Neuronal stem cell (in vitro differentiated cells): ENCODE data around the gene TUBA3D.
"Not testable (repeated sequence)": the region's sequence is repeated elsewhere in the genome, so short reads cannot be mapped to it uniquely, and the experiment has no call there.

ENCODE experiments used
- DNase-seq: peaks from one replicate; pipeline ENCODE4 v3.0.0-alpha.2; 2013; ENCODE audit warnings: low spot score
- H2AFZ ChIP-seq: one replicate; pipeline ENCODE4 v1.6.1; 2013; ENCODE audit warnings: mild to moderate bottlenecking, low read length, inconsistent platforms
- H2AK5ac ChIP-seq: 2 replicates; pipeline ENCODE4 v1.6.1; 2013; ENCODE audit warnings: low read depth, mild to moderate bottlenecking, inconsistent platforms, low read length, moderate library complexity, mixed read lengths
- H2BK120ac ChIP-seq: 2 replicates; pipeline ENCODE4 v1.6.1; 2013; ENCODE audit warnings: low read depth, mild to moderate bottlenecking, inconsistent platforms, low read length, moderate library complexity, mixed read lengths
- H2BK12ac ChIP-seq: one replicate; pipeline ENCODE4 v1.6.1; 2013; ENCODE audit warnings: low read length, inconsistent platforms
- H2BK15ac ChIP-seq: 2 replicates; pipeline ENCODE4 v1.6.1; 2013; ENCODE audit warnings: mild to moderate bottlenecking, low read length, inconsistent platforms, mixed read lengths
- H2BK5ac ChIP-seq: one replicate; pipeline ENCODE4 v1.6.1; 2013; ENCODE audit warnings: inconsistent platforms, mild to moderate bottlenecking, low read length, moderate library complexity
- H3K14ac ChIP-seq: one replicate; pipeline ENCODE4 v1.6.1; 2013; ENCODE audit warnings: low read length, inconsistent platforms
- H3K18ac ChIP-seq: 2 replicates; pipeline ENCODE4 v1.6.1; 2013; ENCODE audit warnings: low read length, inconsistent platforms
- H3K23ac ChIP-seq: 2 replicates; pipeline ENCODE4 v1.6.1; 2013; ENCODE audit warnings: low read depth, mild to moderate bottlenecking, mixed read lengths, low read length, inconsistent platforms; ENCODE audit not compliant: poor library complexity
- H3K27ac ChIP-seq: replicated peaks from 3 replicates; pipeline ENCODE4 v1.5.1; 2013; ENCODE audit warnings: low read length, inconsistent platforms
- H3K27me3 ChIP-seq, 3 experiments: 2 replicates each; pipeline ENCODE4 v1.6.1; 2013; ENCODE audit warnings: low read length in 3 of 3, mild to moderate bottlenecking in 2 of 3, inconsistent platforms in 1 of 3, low read depth in 1 of 3, mixed read lengths in 1 of 3, moderate library complexity in 1 of 3; ENCODE audit not compliant: control insufficient read depth in 3 of 3, insufficient read depth in 3 of 3
- H3K36me3 ChIP-seq, 2 donors: replicated peaks in 1 of 2; 2 replicates each; pipeline ENCODE4 v1.6.1; 2013; ENCODE audit warnings: low read length in 2 of 2; ENCODE audit not compliant: control insufficient read depth in 2 of 2, insufficient read depth in 2 of 2
- H3K4ac ChIP-seq: 2 replicates; pipeline ENCODE4 v1.6.1; 2013; ENCODE audit warnings: inconsistent platforms, mild to moderate bottlenecking, low read length, moderate library complexity
- H3K4me1 ChIP-seq, 2 donors: 1 replicate in 1 of 2; 2 replicates in 1 of 2; pipeline ENCODE4 v1.6.1; 2013; ENCODE audit warnings: low read length in 2 of 2, low read depth in 1 of 2; ENCODE audit not compliant: control insufficient read depth in 2 of 2, insufficient read depth in 1 of 2
- H3K4me2 ChIP-seq: one replicate; pipeline ENCODE4 v1.6.1; 2013; ENCODE audit warnings: mild to moderate bottlenecking, low read length, inconsistent platforms; ENCODE audit not compliant: insufficient read depth, poor library complexity, severe bottlenecking
- H3K4me3 ChIP-seq, 2 donors: 2 replicates each; pipeline ENCODE4 v1.5.1; 2013; ENCODE audit warnings: low read length in 2 of 2, mild to moderate bottlenecking in 2 of 2, inconsistent platforms in 1 of 2, moderate library complexity in 1 of 2
- H3K79me1 ChIP-seq: one replicate; pipeline ENCODE4 v1.6.1; 2013; ENCODE audit warnings: low read depth, mild to moderate bottlenecking, inconsistent platforms, low read length, moderate library complexity
- H3K9ac ChIP-seq: one replicate; pipeline ENCODE4 v1.6.1; 2013; ENCODE audit warnings: mild to moderate bottlenecking, low read depth, low read length, inconsistent platforms; ENCODE audit not compliant: poor library complexity
- H3K9me3 ChIP-seq, 2 donors: replicated peaks in 1 of 2; 2 replicates each; pipeline versions ENCODE3 to v1.6.1; 2013; ENCODE audit warnings: low read length in 2 of 2, mild to moderate bottlenecking in 2 of 2, inconsistent platforms in 1 of 2, low read depth in 1 of 2, mixed read lengths in 1 of 2, moderate library complexity in 1 of 2; ENCODE audit not compliant: control insufficient read depth in 2 of 2, insufficient read depth in 1 of 2
- H4K8ac ChIP-seq: one replicate; pipeline ENCODE4 v1.6.1; 2013; ENCODE audit warnings: low read depth, mild to moderate bottlenecking, inconsistent platforms, low read length, moderate library complexity
- H4K91ac ChIP-seq: one replicate; pipeline ENCODE4 v1.6.1; 2013; ENCODE audit warnings: low read length, low read depth, mild to moderate bottlenecking, inconsistent platforms; ENCODE audit not compliant: poor library complexity
- WGBS, 2 donors: extraction: QIAGEN DNeasy Blood & Tissue Kit; methylation state at CpG; one replicate each; pipeline ENCODE4 v1.1.7; 2013; ENCODE audit warnings: missing lambda C conversion rate in 2 of 2, mixed read lengths in 1 of 2; ENCODE audit not compliant: insufficient read length in 2 of 2, insufficient replicate concordance in 1 of 2; ENCODE audit errors: extremely low coverage in 2 of 2; 5-methylcytosine and 5-hydroxymethylcytosine counted together

TUBA3D gene

DNA sequence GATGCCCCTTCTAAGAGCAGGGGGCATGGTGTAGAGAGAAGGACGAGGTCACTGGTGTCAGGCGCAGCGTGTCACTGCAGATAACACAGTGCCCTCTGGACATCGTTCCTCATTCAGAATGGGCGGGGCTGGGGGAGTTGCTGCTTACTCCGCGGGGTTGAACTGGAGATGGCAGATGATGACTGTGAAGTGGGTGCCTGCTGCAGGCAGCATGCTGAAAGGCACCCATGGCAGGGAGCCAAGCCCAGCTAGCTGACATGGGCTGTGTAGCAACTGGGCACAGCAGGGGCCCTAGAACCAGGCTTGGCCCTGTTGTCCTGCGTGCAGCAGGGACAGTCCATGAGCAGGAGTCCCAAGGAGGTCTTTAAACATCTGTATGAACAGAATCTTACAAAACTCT is 4.3 kb upstream of the TUBA3D start:
- not testable (repeated sequence) for H2BK15ac ChIP-seq, H2AFZ ChIP-seq, H2BK12ac ChIP-seq, H3K36me3 ChIP-seq, H3K9ac ChIP-seq, H3K4me1 ChIP-seq, H3K27ac ChIP-seq, H3K23ac ChIP-seq, H2BK5ac ChIP-seq, H3K14ac ChIP-seq, H3K4me2 ChIP-seq, H4K8ac ChIP-seq, H3K9me3 ChIP-seq, H4K91ac ChIP-seq, H2AK5ac ChIP-seq, DNase-seq, H3K4me3 ChIP-seq, H2BK120ac ChIP-seq, H3K27me3 ChIP-seq, H3K79me1 ChIP-seq, H3K4ac ChIP-seq, H3K18ac ChIP-seq
- WGBS, 2 donors, result no CpG with 5 or more reads among the region's 8 CpGs

- not testable (repeated sequence) for H4K91ac ChIP-seq, H2BK12ac ChIP-seq, H3K23ac ChIP-seq, H3K4me1 ChIP-seq, H2BK5ac ChIP-seq, H3K27me3 ChIP-seq, H3K9ac ChIP-seq, H4K8ac ChIP-seq, H3K36me3 ChIP-seq, DNase-seq, H2AFZ ChIP-seq, H3K27ac ChIP-seq, H2BK120ac ChIP-seq, H2AK5ac ChIP-seq, H3K4me3 ChIP-seq, H3K9me3 ChIP-seq, H3K4ac ChIP-seq, H3K79me1 ChIP-seq, H3K14ac ChIP-seq, H2BK15ac ChIP-seq, H3K18ac ChIP-seq, H3K4me2 ChIP-seq
- WGBS, 2 donors, result no CpG with 5 or more reads among the region's 2 CpGs
These were observed 2.7 kb upstream of the TUBA3D start for GRCh38 chr2:131473266-131473665.

- H2BK120ac ChIP-seq, H3K4ac ChIP-seq, H2BK12ac ChIP-seq, H3K9me3 ChIP-seq, H4K8ac ChIP-seq, H2AK5ac ChIP-seq, DNase-seq, H3K23ac ChIP-seq, H3K18ac ChIP-seq, H2AFZ ChIP-seq, H2BK15ac ChIP-seq, H3K27ac ChIP-seq, H2BK5ac ChIP-seq, H3K4me2 ChIP-seq, H3K14ac ChIP-seq, H3K36me3 ChIP-seq, H3K9ac ChIP-seq, H4K91ac ChIP-seq, H3K4me3 ChIP-seq, H3K4me1 ChIP-seq, H3K27me3 ChIP-seq, H3K79me1 ChIP-seq: not testable (repeated sequence)
- WGBS, 2 donors, result no CpG with 5 or more reads among the region's 25 CpGs
These were observed 444 bp downstream of the TUBA3D start for GRCh38 chr2:131476363-131476762.

- WGBS, 2 donors, result no CpG with 5 or more reads among the region's 1 CpG
- H3K18ac ChIP-seq, result not testable (repeated sequence)
These were observed 1.3 kb downstream of the TUBA3D start for GRCh38 chr2:131477227-131477626.

More at GRCh38 chr2:131477227-131477626, 1.3 kb downstream of the TUBA3D start:
- not testable (repeated sequence) for H2BK120ac ChIP-seq, H3K9me3 ChIP-seq, H4K8ac ChIP-seq, H3K23ac ChIP-seq, H3K4me3 ChIP-seq, H3K27me3 ChIP-seq, H3K36me3 ChIP-seq, H3K9ac ChIP-seq, H3K14ac ChIP-seq, H3K4me2 ChIP-seq, H2AFZ ChIP-seq, H2BK5ac ChIP-seq, H2AK5ac ChIP-seq, H3K4me1 ChIP-seq, H2BK12ac ChIP-seq, H3K27ac ChIP-seq, DNase-seq, H4K91ac ChIP-seq, H2BK15ac ChIP-seq, H3K4ac ChIP-seq, H3K79me1 ChIP-seq
